Vagina (tissue), 2 donors: Measurements from ENCODE around the gene GSG1L. TPM values are rescaled to one million over a fixed set of nuclear protein-coding genes. Genes with fewer than 3 reads are reported as not detected.

Experiments
- DNase-seq, 2 donors: peaks; one replicate each; pipeline ENCODE4 v3.0.0-alpha.2; 2017; ENCODE audit errors: extremely low spot score in 2 of 2
- H3K27ac ChIP-seq: fragments of 200-600 bp; sonication (generic); one replicate; pipeline ENCODE4 v1.5.1; 2019
- H3K27me3 ChIP-seq: fragments of 200-600 bp; sonication (generic); one replicate; pipeline ENCODE4 v1.5.1; 2019
- H3K36me3 ChIP-seq, 2 donors: fragments of 200-600 bp; sonication (generic); one replicate each; pipeline ENCODE4 v1.5.1; 2017 to 2019
- H3K4me1 ChIP-seq: fragments of 200-600 bp; sonication (generic); one replicate; pipeline ENCODE4 v1.5.1; 2019
- H3K4me3 ChIP-seq, 2 donors: fragments of 200-600 bp; sonication (generic); 1 replicate in 1 of 2; 2 replicates in 1 of 2; pipeline ENCODE4 v1.5.1; 2016 to 2019
- H3K9me3 ChIP-seq: fragments of 200-600 bp; sonication (generic); one replicate; pipeline ENCODE4 v1.5.1; 2019
- CTCF ChIP-seq, 3 experiments: fragments of 450-650 bp in 2 of 3; fragments of 200-600 bp in 1 of 3; sonication (generic) in 1 of 3; IDR thresholded peaks; one replicate each; pipeline ENCODE4 v1.5.1; 2017 to 2019; ENCODE audit warnings: antibody characterized with exemption in 3 of 3, mild to moderate bottlenecking in 2 of 3, moderate library complexity in 2 of 3
- POLR2A ChIP-seq, 2 donors: fragments of 450-650 bp; IDR thresholded peaks; one replicate each; pipeline ENCODE4 v1.6.1; 2017; ENCODE audit warnings: antibody characterized with exemption in 2 of 2, mild to moderate bottlenecking in 2 of 2, moderate library complexity in 2 of 2
- POLR2AphosphoS5 ChIP-seq, 2 donors: sonication (generic); formaldehyde crosslinking; IDR thresholded peaks; one replicate each; pipeline ENCODE4 v1.9.0; 2017; ENCODE audit warnings: antibody characterized with exemption in 2 of 2, mild to moderate bottlenecking in 2 of 2, low read depth in 1 of 2; ENCODE audit not compliant: insufficient read depth in 1 of 2
- intact Hi-C: fragments of 100-400 bp; cut with DNase I; formaldehyde crosslinking; loops from one replicate; pipeline ENCODE4 v1.15.1; 2023
- total RNA-seq: library from RNA; depleted of rRNA; stranded (reverse); fragments of >200 nt; gene quantifications from one replicate; pipeline ENCODE4 v1.2.3, GENCODE V29; 2016

GSG1L gene
- total RNA-seq, 1 donor from 2014 or later: not detected

GRCh38 chr16:27767081-27767480 lies 296.4 kb downstream of the GSG1L start:
- H3K4me1 ChIP-seq: no peaks in the 10 kb centered on the region
- no peak for DNase-seq
- intact Hi-C loops: no loop called here
- TF ChIP-seq POLR2AphosphoS5 (IDR thresholded peaks at IDR 0.05; ENCODE audit: insufficient read depth in 1 of 2, low read depth in 1 of 2): no peak
- TF ChIP-seq POLR2A (IDR thresholded peaks at IDR 0.05): no peak
- TF ChIP-seq CTCF (IDR thresholded peaks at IDR 0.05): no peak
- no peaks in the 10 kb centered on the region for H3K9me3 ChIP-seq
- H3K27ac ChIP-seq: no peak overlapping the region
- no peak overlapping the region for H3K4me3 ChIP-seq
- H3K27me3 ChIP-seq: no peaks in the 10 kb centered on the region
- peaks cover 0 to 26% of the 10 kb centered on the region in 2 donors for H3K36me3 ChIP-seq

GRCh38 chr16:27766236-27766925 lies 297.1 kb downstream of the GSG1L start:
- peaks cover 0 to 31% of the 10 kb centered on the region in 2 donors for H3K36me3 ChIP-seq

GRCh38 chr16:27764869-27765675 lies 298.4 kb downstream of the GSG1L start:
- DNase-seq: no peak
- Histone ChIP-seq H3K4me1 (no peaks in the 10 kb centered on the region), H3K4me3 (no peak overlapping the region), H3K27ac (no peak overlapping the region), H3K9me3 (no peaks in the 10 kb centered on the region), H3K36me3 (peaks cover 0 to 22% of the 10 kb centered on the region in 2 donors), H3K27me3 (no peaks in the 10 kb centered on the region)
- intact Hi-C loops: no loop called here
- TF ChIP-seq CTCF (IDR thresholded peaks at IDR 0.05) (no peak), POLR2AphosphoS5 (IDR thresholded peaks at IDR 0.05; ENCODE audit: insufficient read depth in 1 of 2, low read depth in 1 of 2) (no peak), POLR2A (IDR thresholded peaks at IDR 0.05) (no peak)

More at GRCh38 chr16:27766236-27766925, 297.1 kb downstream of the GSG1L start:
- TF ChIP-seq POLR2A (IDR thresholded peaks at IDR 0.05) (no peak), CTCF (IDR thresholded peaks at IDR 0.05) (no peak), POLR2AphosphoS5 (IDR thresholded peaks at IDR 0.05; ENCODE audit: insufficient read depth in 1 of 2, low read depth in 1 of 2) (no peak)
- H3K27ac ChIP-seq: no peak overlapping the region
- no peak for DNase-seq
- H3K4me1 ChIP-seq: no peaks in the 10 kb centered on the region
- H3K27me3 ChIP-seq: no peaks in the 10 kb centered on the region
- intact Hi-C loops: no loop called here
- H3K9me3 ChIP-seq: no peaks in the 10 kb centered on the region
- H3K4me3 ChIP-seq: no peak overlapping the region

GRCh38 chr16:27764427-27764826 lies 299.1 kb downstream of the GSG1L start:
- H3K4me1 ChIP-seq: no peaks in the 10 kb centered on the region
- H3K27me3 ChIP-seq: no peaks in the 10 kb centered on the region
- DNase-seq: no peak
- intact Hi-C loops: no loop called here
- peaks cover 0 to 22% of the 10 kb centered on the region in 2 donors for H3K36me3 ChIP-seq
- H3K27ac ChIP-seq: no peak overlapping the region
- TF ChIP-seq CTCF (IDR thresholded peaks at IDR 0.05) (no peak), POLR2AphosphoS5 (IDR thresholded peaks at IDR 0.05; ENCODE audit: insufficient read depth in 1 of 2, low read depth in 1 of 2) (no peak), POLR2A (IDR thresholded peaks at IDR 0.05) (no peak)
- no peak overlapping the region for H3K4me3 ChIP-seq
- H3K9me3 ChIP-seq: no peaks in the 10 kb centered on the region

- Histone ChIP-seq H3K4me1 (no peaks in the 10 kb centered on the region), H3K36me3 (peaks cover 0 to 22% of the 10 kb centered on the region in 2 donors), H3K27me3 (no peaks in the 10 kb centered on the region), H3K4me3 (no peak overlapping the region), H3K9me3 (no peaks in the 10 kb centered on the region), H3K27ac (no peak overlapping the region)
- DNase-seq: no peak
- TF ChIP-seq POLR2AphosphoS5 (IDR thresholded peaks at IDR 0.05; ENCODE audit: insufficient read depth in 1 of 2, low read depth in 1 of 2): no peak
- TF ChIP-seq POLR2A (IDR thresholded peaks at IDR 0.05): no peak
- TF ChIP-seq CTCF (IDR thresholded peaks at IDR 0.05): no peak
- intact Hi-C loops: no loop called here
Observed at GRCh38 chr16:27762441-27762840, 301.1 kb downstream of the GSG1L start.
